NCI-H460 (cell line): ENCODE data around the gene LCORL. TPM values are rescaled to one million over a fixed set of nuclear protein-coding genes. Genes with fewer than 3 reads are reported as not detected.

Experiments used
- total RNA-seq: library from RNA; depleted of rRNA; stranded (reverse); fragments of >200 nt; shearing (Covaris generic); gene quantifications from 2 replicates; pipeline ENCODE4 v1.2.3, GENCODE V29; 2014; rRNA removed

The LCORL gene
- total RNA-seq, 1 experiment from 2014 or later: 16.7 TPM

Other genes with a start within 250 kb of the LCORL start
- gene FAM184B, start 240.1 kb downstream of the LCORL start, total RNA-seq: 0.02 TPM in 1 of 2 replicates, not detected in the other
- gene DCAF16, start 211.0 kb downstream of the LCORL start, total RNA-seq: 27.1 and 30.2 TPM in 2 replicates
- gene NCAPG, start 210.8 kb downstream of the LCORL start, total RNA-seq: 44.1 and 44.2 TPM in 2 replicates